Measurements from ENCODE around the gene SLC10A3.
A peak's percentile ranks its signal among the peaks of the same experiment; 100 is the strongest.

Gene SLC10A3

DNA sequence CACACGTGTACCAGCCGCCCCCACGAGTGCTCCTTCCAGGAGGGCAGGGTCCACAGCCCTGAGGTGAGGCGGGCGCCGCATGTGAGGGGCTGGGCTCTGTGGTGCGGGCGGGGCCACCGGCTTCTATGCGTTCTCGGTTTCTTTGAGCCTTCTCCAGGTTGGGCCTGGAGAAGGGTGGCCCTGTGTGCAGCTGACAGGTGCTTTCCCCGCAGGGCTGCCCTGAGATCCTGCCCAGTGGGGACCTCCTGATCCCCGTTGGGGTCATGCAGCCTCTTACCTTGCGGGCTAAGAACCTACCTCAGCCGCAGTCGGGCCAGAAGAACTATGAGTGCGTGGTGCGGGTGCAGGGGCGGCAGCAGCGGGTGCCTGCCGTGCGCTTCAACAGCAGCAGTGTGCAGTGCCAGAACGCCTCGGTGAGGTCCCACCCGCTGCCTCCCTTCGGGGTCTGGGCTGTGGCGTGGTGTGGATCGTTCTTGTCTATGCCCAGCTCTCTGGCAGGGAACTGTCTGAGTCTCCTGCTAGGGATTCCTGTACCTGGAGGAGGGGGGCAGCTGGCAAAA, 25.5 kb downstream of the SLC10A3 start:
- H3K4me1 ChIP-seq (ENCODE audit: control insufficient read depth, insufficient read depth, low read length) = no peaks in the 10 kb centered on the region
- ChIA-PET POLR2A (no interaction called here), CTCF (interaction anchor here (0.6 kb wide), 1 partner anchor 11 kb away, joined by 3 read pairs; no protein-coding TSS in a partner anchor)
- TF ChIP-seq HOXD13 (CRISPR knock-in tag; IDR thresholded peaks at IDR 0.05; ENCODE audit: borderline replicate concordance) (no peak), ZNF600 (tag by site-specific recombination; IDR thresholded peaks at IDR 0.05) (0 out of 2 replicates have a peak, but pooled peaks have one; percentile 36)
- H3K27ac ChIP-seq (ENCODE audit: extremely low read depth, low read depth, low read length) = no peak overlapping the region
- H3K9me3 ChIP-seq (ENCODE audit: control insufficient read depth, insufficient read depth, low read depth, low read length) = no peaks in the 10 kb centered on the region
- H3K4me3 ChIP-seq (ENCODE audit: low read depth, low read length) = no peak overlapping the region
- H3K36me3 ChIP-seq (ENCODE audit: control insufficient read depth in 2 of 2, insufficient read depth in 1 of 2, low read length in 2 of 2) = peaks cover 0 to 95% of the 10 kb centered on the region in 2 experiments; a peak in 1 of 3 replicates

DNA sequence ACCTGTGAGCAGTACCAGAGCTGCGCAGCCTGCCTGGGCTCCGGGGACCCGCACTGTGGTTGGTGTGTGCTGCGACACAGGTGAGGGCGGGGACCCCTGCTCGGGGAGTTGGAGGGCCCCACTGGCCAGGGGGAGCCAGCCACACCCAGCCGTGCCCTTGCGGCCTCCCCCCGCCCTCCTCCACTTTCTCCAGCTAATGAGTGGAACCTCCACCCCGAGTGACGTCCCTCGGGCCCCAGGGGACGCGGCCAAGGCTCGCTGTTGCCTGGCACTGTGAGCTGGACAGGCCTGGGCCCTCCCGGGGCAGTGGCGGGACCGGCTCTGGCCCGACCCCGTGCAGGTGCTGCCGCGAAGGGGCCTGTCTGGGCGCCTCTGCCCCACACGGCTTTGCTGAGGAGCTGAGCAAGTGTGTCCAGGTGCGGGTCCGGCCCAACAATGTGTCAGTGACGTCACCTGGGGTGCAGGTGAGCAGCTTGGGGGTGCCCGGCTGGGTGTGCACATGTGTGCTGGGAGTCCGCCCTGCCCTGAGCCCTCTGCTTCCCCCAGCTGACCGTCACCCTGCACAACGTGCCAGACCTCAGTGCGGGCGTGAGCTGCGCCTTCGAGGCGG, 26.7 kb downstream of the SLC10A3 start:
- TF ChIP-seq YY2 (tag by site-specific recombination; IDR thresholded peaks at IDR 0.05) = no peak
- TF ChIP-seq, protein P1, sequence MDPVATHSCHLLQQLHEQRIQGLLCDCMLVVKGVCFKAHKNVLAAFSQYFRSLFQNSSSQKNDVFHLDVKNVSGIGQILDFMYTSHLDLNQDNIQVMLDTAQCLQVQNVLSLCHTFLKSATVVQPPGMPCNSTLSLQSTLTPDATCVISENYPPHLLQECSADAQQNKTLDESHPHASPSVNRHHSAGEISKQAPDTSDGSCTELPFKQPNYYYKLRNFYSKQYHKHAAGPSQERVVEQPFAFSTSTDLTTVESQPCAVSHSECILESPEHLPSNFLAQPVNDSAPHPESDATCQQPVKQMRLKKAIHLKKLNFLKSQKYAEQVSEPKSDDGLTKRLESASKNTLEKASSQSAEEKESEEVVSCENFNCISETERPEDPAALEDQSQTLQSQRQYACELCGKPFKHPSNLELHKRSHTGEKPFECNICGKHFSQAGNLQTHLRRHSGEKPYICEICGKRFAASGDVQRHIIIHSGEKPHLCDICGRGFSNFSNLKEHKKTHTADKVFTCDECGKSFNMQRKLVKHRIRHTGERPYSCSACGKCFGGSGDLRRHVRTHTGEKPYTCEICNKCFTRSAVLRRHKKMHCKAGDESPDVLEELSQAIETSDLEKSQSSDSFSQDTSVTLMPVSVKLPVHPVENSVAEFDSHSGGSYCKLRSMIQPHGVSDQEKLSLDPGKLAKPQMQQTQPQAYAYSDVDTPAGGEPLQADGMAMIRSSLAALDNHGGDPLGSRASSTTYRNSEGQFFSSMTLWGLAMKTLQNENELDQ (tag by site-specific recombination; IDR thresholded peaks at IDR 0.05; ENCODE audit: low read depth) = no peak
- TF ChIP-seq ZFP3 (tag by site-specific recombination; IDR thresholded peaks at IDR 0.05; ENCODE audit: low read depth) = no peak
- TF ChIP-seq, protein P2, sequence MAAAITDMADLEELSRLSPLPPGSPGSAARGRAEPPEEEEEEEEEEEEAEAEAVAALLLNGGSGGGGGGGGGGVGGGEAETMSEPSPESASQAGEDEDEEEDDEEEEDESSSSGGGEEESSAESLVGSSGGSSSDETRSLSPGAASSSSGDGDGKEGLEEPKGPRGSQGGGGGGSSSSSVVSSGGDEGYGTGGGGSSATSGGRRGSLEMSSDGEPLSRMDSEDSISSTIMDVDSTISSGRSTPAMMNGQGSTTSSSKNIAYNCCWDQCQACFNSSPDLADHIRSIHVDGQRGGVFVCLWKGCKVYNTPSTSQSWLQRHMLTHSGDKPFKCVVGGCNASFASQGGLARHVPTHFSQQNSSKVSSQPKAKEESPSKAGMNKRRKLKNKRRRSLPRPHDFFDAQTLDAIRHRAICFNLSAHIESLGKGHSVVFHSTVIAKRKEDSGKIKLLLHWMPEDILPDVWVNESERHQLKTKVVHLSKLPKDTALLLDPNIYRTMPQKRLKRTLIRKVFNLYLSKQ (tag by site-specific recombination; IDR thresholded peaks at IDR 0.05; ENCODE audit: borderline replicate concordance) = no peak
- TF ChIP-seq, protein P3, sequence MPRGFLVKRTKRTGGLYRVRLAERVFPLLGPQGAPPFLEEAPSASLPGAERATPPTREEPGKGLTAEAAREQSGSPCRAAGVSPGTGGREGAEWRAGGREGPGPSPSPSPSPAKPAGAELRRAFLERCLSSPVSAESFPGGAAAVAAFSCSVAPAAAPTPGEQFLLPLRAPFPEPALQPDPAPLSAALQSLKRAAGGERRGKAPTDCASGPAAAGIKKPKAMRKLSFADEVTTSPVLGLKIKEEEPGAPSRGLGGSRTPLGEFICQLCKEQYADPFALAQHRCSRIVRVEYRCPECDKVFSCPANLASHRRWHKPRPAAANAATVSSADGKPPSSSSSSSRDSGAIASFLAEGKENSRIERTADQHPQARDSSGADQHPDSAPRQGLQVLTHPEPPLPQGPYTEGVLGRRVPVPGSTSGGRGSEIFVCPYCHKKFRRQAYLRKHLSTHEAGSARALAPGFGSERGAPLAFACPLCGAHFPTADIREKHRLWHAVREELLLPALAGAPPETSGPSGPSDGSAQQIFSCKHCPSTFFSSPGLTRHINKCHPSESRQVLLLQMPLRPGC (tag by site-specific recombination; IDR thresholded peaks at IDR 0.05) = no peak
- no peak for TF ChIP-seq ZNF521 (tag by site-specific recombination; IDR thresholded peaks at IDR 0.05)
- TF ChIP-seq, protein P4, sequence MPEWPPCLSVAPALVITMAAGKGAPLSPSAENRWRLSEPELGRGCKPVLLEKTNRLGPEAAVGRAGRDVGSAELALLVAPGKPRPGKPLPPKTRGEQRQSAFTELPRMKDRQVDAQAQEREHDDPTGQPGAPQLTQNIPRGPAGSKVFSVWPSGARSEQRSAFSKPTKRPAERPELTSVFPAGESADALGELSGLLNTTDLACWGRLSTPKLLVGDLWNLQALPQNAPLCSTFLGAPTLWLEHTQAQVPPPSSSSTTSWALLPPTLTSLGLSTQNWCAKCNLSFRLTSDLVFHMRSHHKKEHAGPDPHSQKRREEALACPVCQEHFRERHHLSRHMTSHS (tag by site-specific recombination; IDR thresholded peaks at IDR 0.05) = no peak
- TF ChIP-seq, protein P5, sequence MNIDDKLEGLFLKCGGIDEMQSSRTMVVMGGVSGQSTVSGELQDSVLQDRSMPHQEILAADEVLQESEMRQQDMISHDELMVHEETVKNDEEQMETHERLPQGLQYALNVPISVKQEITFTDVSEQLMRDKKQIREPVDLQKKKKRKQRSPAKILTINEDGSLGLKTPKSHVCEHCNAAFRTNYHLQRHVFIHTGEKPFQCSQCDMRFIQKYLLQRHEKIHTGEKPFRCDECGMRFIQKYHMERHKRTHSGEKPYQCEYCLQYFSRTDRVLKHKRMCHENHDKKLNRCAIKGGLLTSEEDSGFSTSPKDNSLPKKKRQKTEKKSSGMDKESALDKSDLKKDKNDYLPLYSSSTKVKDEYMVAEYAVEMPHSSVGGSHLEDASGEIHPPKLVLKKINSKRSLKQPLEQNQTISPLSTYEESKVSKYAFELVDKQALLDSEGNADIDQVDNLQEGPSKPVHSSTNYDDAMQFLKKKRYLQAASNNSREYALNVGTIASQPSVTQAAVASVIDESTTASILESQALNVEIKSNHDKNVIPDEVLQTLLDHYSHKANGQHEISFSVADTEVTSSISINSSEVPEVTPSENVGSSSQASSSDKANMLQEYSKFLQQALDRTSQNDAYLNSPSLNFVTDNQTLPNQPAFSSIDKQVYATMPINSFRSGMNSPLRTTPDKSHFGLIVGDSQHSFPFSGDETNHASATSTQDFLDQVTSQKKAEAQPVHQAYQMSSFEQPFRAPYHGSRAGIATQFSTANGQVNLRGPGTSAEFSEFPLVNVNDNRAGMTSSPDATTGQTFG (tag by site-specific recombination; IDR thresholded peaks at IDR 0.05; ENCODE audit: borderline replicate concordance) = no peak
- TF ChIP-seq ZNF23 (tag by site-specific recombination; IDR thresholded peaks at IDR 0.05; ENCODE audit: borderline replicate concordance) = no peak
- no peak for TF ChIP-seq ZNF140 (tag by site-specific recombination; IDR thresholded peaks at IDR 0.05)
- TF ChIP-seq ZBTB17 (tag by site-specific recombination; IDR thresholded peaks at IDR 0.05) = no peak
- no peak for TF ChIP-seq ZNF791 (tag by site-specific recombination; IDR thresholded peaks at IDR 0.05)
- no peak for TF ChIP-seq OVOL3 (tag by site-specific recombination; IDR thresholded peaks at IDR 0.05)
- TF ChIP-seq ZNF324 (tag by site-specific recombination; IDR thresholded peaks at IDR 0.05) = no peak
- no peak for TF ChIP-seq GLI2 (tag by site-specific recombination; IDR thresholded peaks at IDR 0.05; ENCODE audit: borderline replicate concordance, low read depth)
- TF ChIP-seq ZNF292 (tag by site-specific recombination; IDR thresholded peaks at IDR 0.05; ENCODE audit: borderline replicate concordance, low read depth) = no peak
- TF ChIP-seq ZNF132 (tag by site-specific recombination; IDR thresholded peaks at IDR 0.05; ENCODE audit: borderline replicate concordance) = no peak
- POLR2A ChIA-PET = interaction anchor here (1.1 kb wide), 1 partner anchor 18 kb away, joined by 3 read pairs; no protein-coding TSS in a partner anchor

More for the DNA sequence above, 26.7 kb downstream of the SLC10A3 start:
- CTCF ChIA-PET = no interaction called here
- Histone ChIP-seq H3K4me3 (ENCODE audit: low read depth, low read length) (no peak overlapping the region), H3K4me1 (ENCODE audit: control insufficient read depth, insufficient read depth, low read length) (no peaks in the 10 kb centered on the region), H3K9me3 (ENCODE audit: control insufficient read depth, insufficient read depth, low read depth, low read length) (no peaks in the 10 kb centered on the region), H3K27ac (ENCODE audit: extremely low read depth, low read depth, low read length) (no peak overlapping the region), H3K36me3 (ENCODE audit: control insufficient read depth in 2 of 2, insufficient read depth in 1 of 2, low read length in 2 of 2) (peaks cover 0 to 83% of the 10 kb centered on the region in 2 experiments; a peak in 1 of 3 replicates)

All from HEK293 (cell line).